PC-9 (cell line): Measurements from ENCODE around the gene RGMB.

ENCODE experiments used
- CTCF ChIP-seq: fragments of 200-600 bp; sonication (generic); conservative IDR thresholded peaks from 2 replicates; pipeline ENCODE4 v1.6.1; 2017; ENCODE audit warnings: mixed run types, antibody characterized with exemption, mild to moderate bottlenecking, moderate library complexity
- EZH2 ChIP-seq: fragments of 200-600 bp; sonication (generic); IDR thresholded peaks from 2 replicates; pipeline ENCODE4 v1.8.0; 2017; ENCODE audit warnings: antibody characterized with exemption, low read depth

DNA sequence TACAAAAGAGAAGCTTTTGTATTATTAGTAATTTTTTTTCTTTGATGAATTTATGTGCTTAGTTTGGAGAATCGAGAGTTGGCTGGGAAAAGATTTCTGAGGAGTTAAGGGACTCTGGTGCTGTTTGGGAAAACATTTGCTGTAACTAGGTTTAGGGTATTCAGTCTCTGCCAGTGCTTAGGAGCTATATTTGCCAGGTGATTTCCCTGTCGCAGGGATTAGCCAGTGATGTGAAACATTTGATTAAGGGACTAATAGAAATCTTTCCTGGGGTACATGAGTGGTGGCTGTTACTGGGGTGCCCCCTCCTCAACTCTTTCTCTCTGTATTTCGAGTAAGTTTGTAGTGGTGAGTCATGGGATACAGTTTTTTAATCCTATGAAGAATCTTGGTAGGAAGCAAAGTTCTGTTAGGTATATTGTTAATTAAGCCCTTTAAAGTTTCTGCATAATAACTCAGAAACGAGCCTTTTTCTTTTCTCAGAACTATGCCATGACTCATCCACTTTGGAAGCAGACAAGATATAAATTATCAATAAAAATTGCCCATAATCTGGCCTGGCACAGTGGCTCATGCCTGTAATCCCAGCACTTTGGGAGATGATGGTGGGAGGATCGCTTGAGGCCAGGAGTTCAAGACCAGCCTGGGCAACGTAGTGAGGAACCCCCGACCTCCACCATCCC, 18.6 kb downstream of the RGMB start:
- TF ChIP-seq EZH2 (no peak), CTCF (no peak)
